MCF 10A (cell line): Measurements from ENCODE around the gene TMEM238. TPM values are rescaled to one million over a fixed set of nuclear protein-coding genes. Genes with fewer than 3 reads are reported as not detected.
"Not testable (repeated sequence)": the region's sequence is repeated elsewhere in the genome, so short reads cannot be mapped to it uniquely, and the experiment has no call there.

ENCODE experiments used
- BruUV-seq: library from RNA; stranded (reverse); fragments of 400-500 nt; replicated peaks from 2 replicates; lab custom pipeline; 2021; lab: Mats Ljungman, UMichigan
- CTCF ChIA-PET: fragments of 300-600 bp; sonication (Branson Sonifier 250); formaldehyde crosslinking; extraction: SDS; loops from one replicate; lab custom pipeline; 2021; ENCODE audit warnings: antibody characterized with exemption, inconsistent platforms; lab: Yijun Ruan, JAX
- POLR2A ChIA-PET: fragments of 300-600, 350-650 bp; sonication (Branson Sonifier 250); formaldehyde crosslinking; extraction: SDS; loops from one replicate; lab custom pipeline; 2020; ENCODE audit warnings: antibody characterized with exemption, inconsistent platforms; lab: Yijun Ruan, JAX
- DNase-seq: peaks from one replicate; pipeline ENCODE4 v3.0.0-alpha.2; 2018; ENCODE audit not compliant: unreplicated experiment
- H3K27ac Mint-ChIP-seq: one replicate; pipeline ENCODE4 v1.8.0; 2022; ENCODE audit warnings: mild to moderate bottlenecking, low read depth, mixed read lengths; ENCODE audit not compliant: unreplicated experiment
- H3K27me3 Mint-ChIP-seq: one replicate; pipeline ENCODE4 v1.8.0; 2022; ENCODE audit warnings: mixed read lengths; ENCODE audit not compliant: insufficient read depth, unreplicated experiment
- H3K36me3 Mint-ChIP-seq: one replicate; pipeline ENCODE4 v1.8.0; 2022; ENCODE audit warnings: mild to moderate bottlenecking, moderate library complexity, mixed read lengths; ENCODE audit not compliant: insufficient read depth, unreplicated experiment
- H3K4me1 Mint-ChIP-seq: one replicate; pipeline ENCODE4 v1.8.0; 2022; ENCODE audit warnings: mixed read lengths; ENCODE audit not compliant: insufficient read depth, unreplicated experiment
- H3K4me3 Mint-ChIP-seq: one replicate; pipeline ENCODE4 v1.8.0; 2022; ENCODE audit warnings: mild to moderate bottlenecking, moderate library complexity, mixed read lengths; ENCODE audit not compliant: unreplicated experiment
- H3K9me3 Mint-ChIP-seq: one replicate; pipeline ENCODE4 v1.8.0; 2022; ENCODE audit warnings: mixed read lengths; ENCODE audit not compliant: unreplicated experiment
- intact Hi-C: fragments of 100-400 bp; cut with micrococcal nuclease; formaldehyde crosslinking; loops from 2 replicates; pipeline ENCODE4 v1.14.1; 2022
- total RNA-seq: library from RNA; stranded (reverse); gene quantifications from 2 replicates; pipeline ENCODE4 v1.2.3, GENCODE V29; 2022
- TF ChIP-seq, protein P1 (sequence below): fragments of 200-600 bp; IDR thresholded peaks from one replicate; pipeline ENCODE4 v1.8.0; 2022; ENCODE audit warnings: antibody characterized with exemption, mild to moderate bottlenecking; ENCODE audit not compliant: unreplicated experiment

The TMEM238 gene
- total RNA-seq, 1 experiment from 2014 or later = 14.9 TPM

DNA sequence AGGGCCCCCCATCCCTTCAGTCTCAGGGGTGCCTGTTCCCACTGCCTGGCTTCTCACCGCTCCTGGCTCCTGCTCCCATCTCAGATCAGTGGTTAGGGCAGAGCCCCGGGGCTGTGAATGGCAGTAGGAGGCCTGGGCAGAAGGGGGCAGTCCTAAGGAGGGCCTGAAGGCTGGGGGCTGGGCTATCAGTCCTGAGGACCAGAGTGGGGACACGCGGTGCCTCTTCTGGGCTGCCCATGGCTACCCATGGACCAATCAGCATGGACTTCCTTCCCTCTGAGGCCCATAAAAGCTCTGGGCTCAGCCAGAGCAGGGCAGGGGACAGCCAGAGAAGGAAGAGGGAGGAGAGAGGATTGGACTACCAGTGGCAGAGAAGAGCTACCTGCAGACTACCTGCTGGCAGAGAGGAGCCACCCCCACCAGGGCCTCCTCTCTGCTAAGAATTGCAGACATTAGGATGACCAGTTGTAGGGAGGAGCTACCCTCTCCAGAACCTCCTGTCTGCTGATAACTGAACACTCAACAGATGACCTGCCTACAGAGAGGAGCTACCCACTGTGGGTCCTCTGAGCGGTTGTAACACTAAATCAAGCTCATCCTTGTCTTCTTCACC is 35.6 kb upstream of the TMEM238 start:
- H3K9me3 Mint-ChIP-seq = no peaks in the 10 kb centered on the region
- TF ChIP-seq, protein P1, sequence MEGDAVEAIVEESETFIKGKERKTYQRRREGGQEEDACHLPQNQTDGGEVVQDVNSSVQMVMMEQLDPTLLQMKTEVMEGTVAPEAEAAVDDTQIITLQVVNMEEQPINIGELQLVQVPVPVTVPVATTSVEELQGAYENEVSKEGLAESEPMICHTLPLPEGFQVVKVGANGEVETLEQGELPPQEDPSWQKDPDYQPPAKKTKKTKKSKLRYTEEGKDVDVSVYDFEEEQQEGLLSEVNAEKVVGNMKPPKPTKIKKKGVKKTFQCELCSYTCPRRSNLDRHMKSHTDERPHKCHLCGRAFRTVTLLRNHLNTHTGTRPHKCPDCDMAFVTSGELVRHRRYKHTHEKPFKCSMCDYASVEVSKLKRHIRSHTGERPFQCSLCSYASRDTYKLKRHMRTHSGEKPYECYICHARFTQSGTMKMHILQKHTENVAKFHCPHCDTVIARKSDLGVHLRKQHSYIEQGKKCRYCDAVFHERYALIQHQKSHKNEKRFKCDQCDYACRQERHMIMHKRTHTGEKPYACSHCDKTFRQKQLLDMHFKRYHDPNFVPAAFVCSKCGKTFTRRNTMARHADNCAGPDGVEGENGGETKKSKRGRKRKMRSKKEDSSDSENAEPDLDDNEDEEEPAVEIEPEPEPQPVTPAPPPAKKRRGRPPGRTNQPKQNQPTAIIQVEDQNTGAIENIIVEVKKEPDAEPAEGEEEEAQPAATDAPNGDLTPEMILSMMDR = no peak
- H3K27ac Mint-ChIP-seq = no peak overlapping the region
- DNase-seq = no peak
- H3K4me3 Mint-ChIP-seq = no peak overlapping the region
- peaks cover 4% of the 10 kb centered on the region for H3K27me3 Mint-ChIP-seq
- intact Hi-C loops = loop anchor here (10.0 kb wide), 1 partner anchor 85 kb away; no protein-coding TSS in a partner anchor
- no TSS peak for BruUV-seq
- H3K4me1 Mint-ChIP-seq = no peaks in the 10 kb centered on the region
- ChIA-PET CTCF (interaction anchor here (0.5 to 4.4 kb wide), 10 partner anchors 8 to 279 kb away, joined by 3 to 29 read pairs (median 4); no protein-coding TSS in a partner anchor), POLR2A (interaction anchor here (0.7 kb wide), 1 partner anchor 17 kb away, joined by 3 read pairs; no protein-coding TSS in a partner anchor)
- H3K36me3 Mint-ChIP-seq = no peaks in the 10 kb centered on the region

DNA sequence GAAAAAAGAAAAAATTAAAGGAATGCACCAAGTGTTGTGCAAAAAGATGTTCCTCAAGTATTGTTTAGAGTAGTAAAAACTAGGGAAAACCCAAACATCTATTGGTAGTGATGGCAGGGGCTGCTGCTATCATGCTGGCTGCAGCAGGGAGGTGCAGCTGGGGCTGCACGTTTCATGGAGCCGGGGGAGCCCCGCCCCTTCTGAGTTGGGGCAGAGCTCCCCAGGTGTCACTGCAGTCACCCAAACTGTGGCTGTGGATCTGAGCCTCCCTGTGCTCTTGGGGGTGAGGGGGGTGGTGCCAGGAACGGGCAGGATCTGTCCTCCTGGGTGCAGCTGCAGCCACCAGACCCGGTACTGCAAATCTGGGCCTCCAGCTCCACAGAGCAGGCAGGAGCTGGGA is 35.0 kb upstream of the TMEM238 start:
- H3K27ac Mint-ChIP-seq = no peak overlapping the region
- no peaks in the 10 kb centered on the region for H3K36me3 Mint-ChIP-seq
- no TSS peak for BruUV-seq
- no peaks in the 10 kb centered on the region for H3K9me3 Mint-ChIP-seq
- no peak overlapping the region for H3K4me3 Mint-ChIP-seq
- TF ChIP-seq, protein P1 = no peak
- ChIA-PET POLR2A (interaction anchor here (1.4 kb wide), 1 partner anchor 12 kb away, joined by 3 read pairs; the partner anchor contains the start of gene UBE2S), CTCF (interaction anchor here (0.6 to 4.4 kb wide), 18 partner anchors 9 to 286 kb away, joined by 3 to 29 read pairs (median 5); no protein-coding TSS in a partner anchor)
- H3K4me1 Mint-ChIP-seq = no peaks in the 10 kb centered on the region
- no peaks in the 10 kb centered on the region for H3K27me3 Mint-ChIP-seq
- DNase-seq = no peak
- intact Hi-C loops = loop anchor here (10.0 kb wide), 1 partner anchor 86 kb away; no protein-coding TSS in a partner anchor

DNA sequence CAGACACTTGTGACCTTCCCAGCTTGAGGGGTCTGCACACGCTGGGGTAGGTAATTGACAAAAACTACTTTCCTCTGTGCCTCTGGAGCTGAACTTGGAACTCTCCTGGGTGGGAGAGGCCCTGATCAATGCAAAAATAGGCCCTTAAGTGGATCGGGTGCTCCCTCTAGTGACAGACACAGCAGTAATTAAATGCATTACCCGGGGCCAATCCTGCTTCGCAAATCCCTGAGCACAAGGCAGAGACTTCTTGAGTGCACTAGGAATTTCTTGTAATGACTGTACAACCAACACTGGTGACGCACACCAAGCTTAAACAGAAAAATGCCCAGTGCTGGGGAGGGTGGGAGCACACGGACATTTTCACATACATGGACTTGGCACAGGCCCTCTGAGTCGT is 34.1 kb upstream of the TMEM238 start:
- no peak overlapping the region for H3K27ac Mint-ChIP-seq
- no peaks in the 10 kb centered on the region for H3K9me3 Mint-ChIP-seq
- H3K4me3 Mint-ChIP-seq = no peak overlapping the region
- ChIA-PET POLR2A (interaction anchor here (0.7 to 1.4 kb wide), 3 partner anchors 11 to 126 kb away, joined by 3 to 4 read pairs (median 4); partner anchors contain the start of gene UBE2S), CTCF (interaction anchor here (0.5 to 4.4 kb wide), 39 partner anchors 9 to 319 kb away, joined by 3 to 29 read pairs (median 4); partner anchors contain the start of genes BRSK1, KMT5C and TMEM238)
- peak; percentile 86 for DNase-seq
- TF ChIP-seq, protein P1 = peak; percentile 86
- intact Hi-C loops = loop anchor here (1.0 to 10.0 kb wide), 3 partner anchors 87 to 277 kb away; no protein-coding TSS in a partner anchor
- H3K4me1 Mint-ChIP-seq = no peaks in the 10 kb centered on the region
- no peaks in the 10 kb centered on the region for H3K27me3 Mint-ChIP-seq
- no TSS peak for BruUV-seq
- no peaks in the 10 kb centered on the region for H3K36me3 Mint-ChIP-seq

DNA sequence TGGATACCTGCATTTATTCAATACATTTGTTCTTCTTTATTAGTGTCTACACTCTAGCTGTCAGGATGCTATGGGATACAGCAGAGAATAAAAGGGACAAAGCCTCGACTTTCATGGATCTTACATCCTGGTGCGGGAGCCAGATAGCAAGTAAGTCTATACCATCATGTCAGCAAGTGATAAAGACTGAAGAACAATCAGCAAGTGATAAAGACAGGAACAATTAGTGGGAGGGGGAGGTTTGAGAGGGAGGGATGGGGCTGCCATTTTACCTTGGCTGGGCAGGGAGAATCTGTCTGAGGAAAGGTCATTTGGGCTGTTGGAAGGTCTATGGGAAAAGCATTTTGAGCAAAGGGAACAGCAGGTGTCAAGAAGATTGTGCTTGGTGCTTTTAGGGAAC is 26.1 kb upstream of the TMEM238 start:
- ChIA-PET CTCF (interaction anchor here (2.3 kb wide), 1 partner anchor 8 kb away, joined by 12 read pairs; no protein-coding TSS in a partner anchor), POLR2A (interaction anchor here (1.2 to 6.1 kb wide), 2 partner anchors 10 to 21 kb away, joined by 4 to 57 read pairs; partner anchors contain the start of gene RPL28)
- Mint-ChIP-seq H3K27ac (no peak overlapping the region), H3K4me1 (peaks cover 15% of the 10 kb centered on the region), H3K4me3 (no peak overlapping the region), H3K27me3 (no peaks in the 10 kb centered on the region), H3K9me3 (no peaks in the 10 kb centered on the region), H3K36me3 (peaks cover 31% of the 10 kb centered on the region)
- intact Hi-C loops = loop anchor here (10.0 kb wide), 1 partner anchor 95 kb away; no protein-coding TSS in a partner anchor
- no peak for DNase-seq
- TF ChIP-seq, protein P1 = no peak
- no TSS peak for BruUV-seq

DNA sequence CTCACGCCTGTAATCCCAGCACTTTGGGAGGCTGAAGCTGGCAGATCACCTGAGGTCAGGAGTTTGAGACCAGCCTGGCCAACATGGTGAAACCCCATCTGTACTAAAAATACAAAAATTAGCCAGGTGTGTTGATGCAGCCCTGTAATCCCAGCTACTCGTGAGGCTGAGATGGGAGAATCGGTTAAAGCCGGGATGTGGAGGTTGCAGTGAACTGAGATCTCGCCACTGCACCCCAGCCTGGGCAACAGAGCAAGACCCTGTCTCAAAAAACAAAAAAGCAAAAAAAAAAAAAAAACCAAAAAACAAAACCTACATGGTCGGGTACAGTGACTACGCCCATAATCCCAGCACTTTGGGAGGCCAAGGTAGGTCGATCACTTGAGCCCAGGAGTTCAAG is 25.1 kb upstream of the TMEM238 start:
- H3K9me3 Mint-ChIP-seq, H3K27me3 Mint-ChIP-seq, intact Hi-C loops, H3K27ac Mint-ChIP-seq, BruUV-seq, DNase-seq: not testable (repeated sequence)
- Mint-ChIP-seq H3K4me1 (peaks cover 15% of the 10 kb centered on the region), H3K4me3 (peak overlapping the region; percentile 16), H3K36me3 (peaks cover 39% of the 10 kb centered on the region)
- ChIA-PET CTCF (interaction anchor here (0.6 to 2.3 kb wide), 7 partner anchors 9 to 244 kb away, joined by 3 to 12 read pairs (median 4); no protein-coding TSS in a partner anchor), POLR2A (interaction anchor here (0.6 to 6.1 kb wide), 7 partner anchors 20 to 150 kb away, joined by 3 to 57 read pairs (median 4); partner anchors contain the start of genes PPP6R1, RPL28 and TMEM238)
